Activated B cell treated with CpG ODN at 0.5 μM for 24 hours (primary cell): ENCODE results near the gene PCDHGA10. TPM values are rescaled to one million over a fixed set of nuclear protein-coding genes. Genes with fewer than 3 reads are reported as not detected.
"Not testable (repeated sequence)": the region's sequence is repeated elsewhere in the genome, so short reads cannot be mapped to it uniquely, and the experiment has no call there.

Source experiments
- ATAC-seq: fragments of 200-7000 bp; cut with Tn5 transposase; one replicate; pipeline ENCODE4 v1.10.0; 2021; ENCODE audit warnings: low read depth, mild to moderate bottlenecking, moderate library complexity
- CTCF ChIA-PET: fragments of 350-600 bp; sonication (Branson Sonifier 250); formaldehyde crosslinking; loops from one replicate; lab custom pipeline; 2021; ENCODE audit warnings: antibody characterized with exemption; lab: Charles Lee
- POLR2A ChIA-PET: fragments of 350-600 bp; sonication (Branson Sonifier 250); formaldehyde crosslinking; loops from one replicate; lab custom pipeline; 2021; ENCODE audit warnings: antibody characterized with exemption; lab: Charles Lee
- DNase-seq: peaks from one replicate; pipeline ENCODE4 v3.0.0; 2022
- H3K27ac Mint-ChIP-seq: one replicate; pipeline ENCODE4 v1.8.0; 2020; ENCODE audit warnings: mixed read lengths
- H3K27me3 Mint-ChIP-seq: one replicate; pipeline ENCODE4 v1.8.0; 2021; ENCODE audit warnings: mixed read lengths
- H3K36me3 Mint-ChIP-seq: one replicate; pipeline ENCODE4 v1.8.0; 2021; ENCODE audit warnings: low read depth, mixed read lengths
- H3K4me1 Mint-ChIP-seq: one replicate; pipeline ENCODE4 v1.8.0; 2021; ENCODE audit warnings: mixed read lengths
- H3K4me3 Mint-ChIP-seq: one replicate; pipeline ENCODE4 v1.8.0; 2020; ENCODE audit warnings: mild to moderate bottlenecking, mixed read lengths
- H3K9me3 Mint-ChIP-seq: one replicate; pipeline ENCODE4 v1.8.0; 2020; ENCODE audit warnings: mixed read lengths
- CTCF ChIP-seq: fragments of 200-600 bp; IDR thresholded peaks from one replicate; pipeline ENCODE4 v1.8.0; 2022; ENCODE audit warnings: antibody characterized with exemption, mild to moderate bottlenecking
- intact Hi-C: fragments of 100-400 bp; cut with micrococcal nuclease; formaldehyde crosslinking; loops from one replicate; pipeline ENCODE4 v1.15.1; 2024
- total RNA-seq: library from RNA; stranded (reverse); gene quantifications from 2 replicates; pipeline ENCODE4 v1.2.3, GENCODE V29; 2022

Gene PCDHGA10
- total RNA-seq, 1 donor from 2014 or later: 1.3 TPM

- no peak for ATAC-seq
- intact Hi-C loops: no loop called here
- H3K27ac Mint-ChIP-seq: no peak overlapping the region
- no peak overlapping the region for H3K4me3 Mint-ChIP-seq
- peaks cover 58% of the 10 kb centered on the region for H3K27me3 Mint-ChIP-seq
- no peak for DNase-seq
- no peaks in the 10 kb centered on the region for H3K4me1 Mint-ChIP-seq
- ChIA-PET CTCF (no interaction called here), POLR2A (no interaction called here)
- TF ChIP-seq CTCF: no peak
- peaks cover 25% of the 10 kb centered on the region for H3K9me3 Mint-ChIP-seq
- peaks cover 2% of the 10 kb centered on the region for H3K36me3 Mint-ChIP-seq
Measured at GRCh38 chr5:141389153-141390042, 23.4 kb upstream of the PCDHGA10 start.

GRCh38 chr5:141392429-141393198, 20.2 kb upstream of the PCDHGA10 start, which contains the start of gene PCDHGA8:
PCDHGA8 (plus strand) TSS chr5:141392633; CDS start chr5:141392814, 181 bp downstream.
- POLR2A ChIA-PET: no interaction called here
- H3K36me3 Mint-ChIP-seq: peaks cover 2% of the 10 kb centered on the region
- no peak within 1 kb of the TSS for H3K27ac Mint-ChIP-seq
- no peak for ATAC-seq
- DNase-seq: no peak
- no peak within 1 kb of the TSS for H3K4me3 Mint-ChIP-seq
- no peak for TF ChIP-seq CTCF
- peaks cover 54% of the 10 kb centered on the region for H3K27me3 Mint-ChIP-seq
- CTCF ChIA-PET: interaction anchor here (1.2 kb wide), 1 partner anchor 175 kb away, joined by 3 read pairs; no protein-coding TSS in a partner anchor
- peaks cover 19% of the 10 kb centered on the region for H3K9me3 Mint-ChIP-seq
- intact Hi-C loops: no loop called here
- H3K4me1 Mint-ChIP-seq: no peaks in the 10 kb centered on the region

- no peak for TF ChIP-seq CTCF
- Mint-ChIP-seq H3K4me1 (no peaks in the 10 kb centered on the region), H3K27ac (no peak overlapping the region), H3K27me3 (peaks cover 53% of the 10 kb centered on the region), H3K9me3 (peaks cover 19% of the 10 kb centered on the region), H3K36me3 (peaks cover 2% of the 10 kb centered on the region), H3K4me3 (no peak overlapping the region)
- DNase-seq (no peak), ATAC-seq (no peak)
- CTCF ChIA-PET: no interaction called here
- POLR2A ChIA-PET: no interaction called here
- intact Hi-C loops: no loop called here
Measured at GRCh38 chr5:141393267-141393666, 19.5 kb upstream of the PCDHGA10 start.

GRCh38 chr5:141394401-141395187, 18.2 kb upstream of the PCDHGA10 start:
- DNase-seq, H3K27ac Mint-ChIP-seq, H3K36me3 Mint-ChIP-seq, intact Hi-C loops, ATAC-seq, POLR2A ChIA-PET, H3K4me1 Mint-ChIP-seq, H3K4me3 Mint-ChIP-seq: not testable (repeated sequence)
- Mint-ChIP-seq H3K9me3 (peaks cover 22% of the 10 kb centered on the region), H3K27me3 (peaks cover 52% of the 10 kb centered on the region)
- CTCF ChIA-PET: interaction anchor here (1.1 kb wide), 1 partner anchor 25 kb away, joined by 3 read pairs; the partner anchor contains the start of gene PCDHGB3

GRCh38 chr5:141397756-141398551, 14.8 kb upstream of the PCDHGA10 start, which contains the start of gene PCDHGB5:
PCDHGB5 (plus strand) TSS chr5:141397947; CDS start chr5:141398128, 181 bp downstream.
- H3K4me1 Mint-ChIP-seq, H3K36me3 Mint-ChIP-seq, H3K27ac Mint-ChIP-seq, POLR2A ChIA-PET, intact Hi-C loops, DNase-seq: not testable (repeated sequence)
- Mint-ChIP-seq H3K9me3 (peaks cover 17% of the 10 kb centered on the region), H3K4me3 (peak within 1 kb of the TSS; percentile 60), H3K27me3 (peaks cover 50% of the 10 kb centered on the region)
- ATAC-seq: peak; percentile 98
- CTCF ChIA-PET: interaction anchor here (0.7 to 1.8 kb wide), 7 partner anchors 10 to 169 kb away, joined by 3 to 6 read pairs (median 3); partner anchors contain the start of genes PCDHGA6, PCDHGB3 and PCDHGB6
